HCT116 (cell line): ENCODE data around the gene TEFM. TPM values are rescaled to one million over a fixed set of nuclear protein-coding genes. Genes with fewer than 3 reads are reported as not detected.

ENCODE experiments used
- ATAC-seq: fragments of 200-7000 bp; cut with Tn5 transposase; 2 replicates; pipeline ENCODE4 v1.9.1; 2020; ENCODE audit warnings: mild to moderate bottlenecking, moderate library complexity
- BruUV-seq: library from RNA; stranded (reverse); fragments of 400-500 nt; replicated peaks from 2 replicates; lab custom pipeline; 2021; lab: Mats Ljungman, UMichigan
- CTCF ChIA-PET: fragments of 300-600 bp; sonication (Branson Sonifier 250); formaldehyde crosslinking; loops from one replicate; lab custom pipeline; 2021; ENCODE audit warnings: antibody characterized with exemption; lab: Charles Lee
- POLR2A ChIA-PET: fragments of 300-600, 350-600 bp; sonication (Branson Sonifier 250); formaldehyde crosslinking; loops from one replicate; lab custom pipeline; 2021; ENCODE audit warnings: antibody characterized with exemption; lab: Charles Lee
- RAD21 ChIA-PET, 2 experiments: fragments of 300-600 bp; sonication (Branson Sonifier 250); formaldehyde crosslinking; loops; one replicate each; lab custom pipeline; 2023; ENCODE audit warnings: low total read pairs in 2 of 2; ENCODE audit not compliant: uncharacterized antibody in 2 of 2, unreplicated experiment in 2 of 2, low non-redundant PET in 1 of 2; lab: Charles Lee
- DNase-seq: peaks from one replicate; pipeline ENCODE4 v3.0.0-alpha.2; 2010; ENCODE audit warnings: low read depth, low spot score
- H2AFZ ChIP-seq: fragments of 200-600 bp; shearing (Covaris generic), sonication (generic); 2 replicates; pipeline ENCODE4 v1.6.1; 2017; ENCODE audit warnings: low read depth, mixed run types, mixed read lengths, antibody characterized with exemption, low read length; ENCODE audit not compliant: poor library complexity, severe bottlenecking
- H3K27ac ChIP-seq: 2 replicates; pipeline ENCODE4 v1.5.1; 2012; ENCODE audit warnings: low read depth, low read length
- H3K27me3 ChIP-seq: fragments of 200-600 bp; sonication (generic); 2 replicates; pipeline ENCODE4 v1.6.1; 2016; ENCODE audit warnings: mixed run types, low read length, mixed read lengths; ENCODE audit not compliant: insufficient read depth
- H3K36me3 ChIP-seq, 2 experiments: fragments of 200-500 bp in 1 of 2; fragments of 200-600 bp in 1 of 2; sonication (Bioruptor generic) in 1 of 2; sonication (generic) in 1 of 2; 2 replicates each; pipeline versions ENCODE4 v1.5.1 to v1.6.1; 2014 to 2016; ENCODE audit warnings: low read length in 2 of 2, inconsistent platforms in 1 of 2, mixed read lengths in 1 of 2, mixed run types in 1 of 2; ENCODE audit not compliant: insufficient read depth in 2 of 2, control insufficient read depth in 1 of 2
- H3K4me1 ChIP-seq, 2 experiments: fragments of 200-600 bp in 1 of 2; sonication (generic) in 1 of 2; 2 replicates each; pipeline versions ENCODE4 v1.5.1 to v1.6.1; 2012 to 2017; ENCODE audit warnings: low read length in 2 of 2, inconsistent platforms in 1 of 2, mild to moderate bottlenecking in 1 of 2, mixed read lengths in 1 of 2, mixed run types in 1 of 2, moderate library complexity in 1 of 2; ENCODE audit not compliant: insufficient read depth in 2 of 2, control insufficient read depth in 1 of 2
- H3K4me2 ChIP-seq: fragments of 200-600 bp; sonication (generic); 2 replicates; pipeline ENCODE4 v1.6.1; 2017; ENCODE audit warnings: mixed run types, low read length, mixed read lengths
- H3K4me3 ChIP-seq, 2 experiments: fragments of 200-600 bp in 1 of 2; sonication (generic) in 1 of 2; replicated peaks in 1 of 2; 2 replicates each; pipeline ENCODE4 v1.5.1; 2011 to 2016; ENCODE audit warnings: low read length in 2 of 2, control low read depth in 1 of 2, low read depth in 1 of 2, mild to moderate bottlenecking in 1 of 2, mixed read lengths in 1 of 2, mixed run types in 1 of 2
- H3K79me2 ChIP-seq: fragments of 200-600 bp; sonication (generic); 2 replicates; pipeline ENCODE4 v1.6.1; 2017; ENCODE audit warnings: mild to moderate bottlenecking, mixed run types, low read length, moderate library complexity, mixed read lengths; ENCODE audit not compliant: insufficient read depth
- H3K9ac ChIP-seq: fragments of 200-600 bp; sonication (generic); 2 replicates; pipeline ENCODE4 v1.6.1; 2016; ENCODE audit warnings: low read length, mixed read lengths
- H3K9me2 ChIP-seq: fragments of 200-600 bp; sonication (generic), shearing (Covaris generic); 2 replicates; pipeline ENCODE4 v1.6.1; 2017; ENCODE audit warnings: mixed run types, mild to moderate bottlenecking, moderate library complexity; ENCODE audit not compliant: insufficient read depth
- H3K9me3 ChIP-seq, 2 experiments: fragments of 200-500 bp in 1 of 2; fragments of 200-600 bp in 1 of 2; sonication (Bioruptor generic) in 1 of 2; sonication (generic) in 1 of 2; 2 replicates each; pipeline ENCODE4 v1.6.1; 2014 to 2017; ENCODE audit warnings: low read length in 2 of 2, mixed read lengths in 2 of 2, inconsistent platforms in 1 of 2, low read depth in 1 of 2, mild to moderate bottlenecking in 1 of 2, mixed run types in 1 of 2, moderate library complexity in 1 of 2; ENCODE audit not compliant: control insufficient read depth in 1 of 2, insufficient read depth in 1 of 2
- H4K20me1 ChIP-seq: fragments of 200-600 bp; sonication (generic), shearing (Covaris generic); 2 replicates; pipeline ENCODE4 v1.6.1; 2017; ENCODE audit warnings: mixed run types, mild to moderate bottlenecking, moderate library complexity; ENCODE audit not compliant: insufficient read depth
- ATF3 ChIP-seq: IDR thresholded peaks from 2 replicates; pipeline ENCODE4 v1.6.1; 2012
- CBX3 ChIP-seq: IDR thresholded peaks from 2 replicates; pipeline ENCODE4 v1.6.1; 2012; ENCODE audit warnings: low read depth
- CEBPB ChIP-seq: IDR thresholded peaks from 2 replicates; pipeline ENCODE4 v1.6.1; 2012; ENCODE audit warnings: low read depth
- CTCF ChIP-seq, 3 experiments: fragments of 200-600 bp in 1 of 3; sonication (generic) in 1 of 3; IDR thresholded peaks in 2 of 3; conservative IDR thresholded peaks in 1 of 3; 2 replicates each; pipeline ENCODE4 v1.5.1; 2012 to 2017; ENCODE audit warnings: low read depth in 2 of 3, low read length in 2 of 3, antibody characterized with exemption in 1 of 3, borderline replicate concordance in 1 of 3, control low read depth in 1 of 3, mild to moderate bottlenecking in 1 of 3, mixed read lengths in 1 of 3, mixed run types in 1 of 3, moderate library complexity in 1 of 3; ENCODE audit not compliant: insufficient read depth in 1 of 3
- EGR1 ChIP-seq: IDR thresholded peaks from 2 replicates; pipeline ENCODE4 v1.6.1; 2012; ENCODE audit warnings: low read depth
- EZH2 ChIP-seq: fragments of 200-600 bp; sonication (generic); IDR thresholded peaks from 2 replicates; pipeline ENCODE4 v1.6.1; 2017; ENCODE audit warnings: antibody characterized with exemption, mixed run types
- EZH2phosphoT487 ChIP-seq: fragments of 200-600 bp; IDR thresholded peaks from 2 replicates; pipeline ENCODE4 v1.6.1; 2018; ENCODE audit warnings: antibody characterized with exemption, borderline replicate concordance
- JUND ChIP-seq: IDR thresholded peaks from 2 replicates; pipeline ENCODE4 v1.6.1; 2012
- MAX ChIP-seq: IDR thresholded peaks from 2 replicates; pipeline ENCODE4 v1.6.1; 2012
- POLR2A ChIP-seq: IDR thresholded peaks from 2 replicates; pipeline ENCODE4 v1.7.0; 2011; ENCODE audit warnings: borderline replicate concordance; ENCODE audit not compliant: insufficient read depth, insufficient read length; ENCODE audit errors: extremely low read depth
- REST ChIP-seq: IDR thresholded peaks from 2 replicates; pipeline ENCODE4 v1.6.1; 2012; ENCODE audit warnings: low read depth
- SIN3A ChIP-seq: IDR thresholded peaks from 2 replicates; pipeline ENCODE4 v1.6.1; 2012; ENCODE audit warnings: low read depth
- SP1 ChIP-seq: IDR thresholded peaks from 2 replicates; pipeline ENCODE4 v1.6.1; 2012; ENCODE audit warnings: low read depth
- SRF ChIP-seq: IDR thresholded peaks from 2 replicates; pipeline ENCODE4 v1.6.1; 2012; ENCODE audit warnings: low read depth
- TCF7L2 ChIP-seq: IDR thresholded peaks from 2 replicates; pipeline ENCODE4 v1.7.0; 2011; ENCODE audit warnings: borderline replicate concordance, inconsistent platforms; ENCODE audit not compliant: insufficient read depth, insufficient read length; ENCODE audit errors: extremely low read depth
- YY1 ChIP-seq: IDR thresholded peaks from 2 replicates; pipeline ENCODE4 v1.6.1; 2011; ENCODE audit warnings: low read length, low read depth, moderate library complexity, mild to moderate bottlenecking; ENCODE audit not compliant: insufficient replicate concordance; ENCODE audit errors: extremely low read depth
- ZBTB33 ChIP-seq: IDR thresholded peaks from 2 replicates; pipeline ENCODE4 v1.6.1; 2011; ENCODE audit warnings: mild to moderate bottlenecking, low read length, moderate library complexity; ENCODE audit not compliant: insufficient replicate concordance; ENCODE audit errors: extremely low read depth
- ZFX ChIP-seq: fragments of 450-650 bp; IDR thresholded peaks from 2 replicates; pipeline ENCODE4 v1.6.1; 2017
- intact Hi-C: fragments of 100-400 bp; cut with micrococcal nuclease; formaldehyde crosslinking; loops from 2 replicates; pipeline ENCODE4 v1.10.0; 2022
- total RNA-seq: library from RNA; stranded (reverse); gene quantifications from one replicate; pipeline ENCODE4 v1.2.1, GENCODE V29; 2021; ENCODE audit not compliant: unreplicated experiment

The TEFM gene
- total RNA-seq, 1 experiment from 2014 or later, result 13.1 TPM

- Histone ChIP-seq H3K79me2 (no peaks in the 10 kb centered on the region), H3K4me3 (no peak overlapping the region), H3K9me3 (no peaks in the 10 kb centered on the region), H3K9me2 (no peaks in the 10 kb centered on the region), H3K9ac (no peak overlapping the region), H3K27me3 (no peaks in the 10 kb centered on the region), H2AFZ (no peak overlapping the region), H4K20me1 (no peaks in the 10 kb centered on the region), H3K36me3 (no peaks in the 10 kb centered on the region; a peak in 1 of 4 replicates), H3K4me2 (no peak overlapping the region), H3K27ac (no peak overlapping the region), H3K4me1 (peaks cover 0 to 9% of the 10 kb centered on the region in 2 experiments; a peak in 3 of 4 replicates)
- RAD21 ChIA-PET, result no interaction called here
- POLR2A ChIA-PET, result interaction anchor here (1.2 kb wide), 1 partner anchor 20 kb away, joined by 4 read pairs; the partner anchor contains the start of gene TEFM
- no peak for DNase-seq
- intact Hi-C loops, result no loop called here
- TF ChIP-seq SRF, result no peak
- TF ChIP-seq EGR1, result no peak
- TF ChIP-seq REST, result no peak
- TF ChIP-seq ZBTB33, result no peak
- TF ChIP-seq SP1, result no peak
- no peak for TF ChIP-seq CTCF (IDR thresholded peaks at IDR 0.05 in 2 of 3, conservative IDR thresholded peaks at IDR 0.05 in 1 of 3; ENCODE audit: borderline replicate concordance in 1 of 3, insufficient read depth in 1 of 3, low read depth in 2 of 3, low read length in 2 of 3)
- no peak for TF ChIP-seq MAX
- TF ChIP-seq EZH2phosphoT487, result no peak
- no peak for TF ChIP-seq EZH2
- no peak for TF ChIP-seq ATF3
- TF ChIP-seq JUND, result no peak
- TF ChIP-seq CEBPB, result no peak
- TF ChIP-seq POLR2A, result no peak
- TF ChIP-seq SIN3A, result no peak
- no peak for TF ChIP-seq YY1
- no peak for TF ChIP-seq TCF7L2
- TF ChIP-seq CBX3, result no peak
- TF ChIP-seq ZFX, result no peak
- no peak for ATAC-seq
- no TSS peak for BruUV-seq
- CTCF ChIA-PET, result no interaction called here
These were observed 20.5 kb upstream of the TEFM start for GRCh38 chr17:30926516-30926915.
